Measurements from ENCODE around the gene TEX10.

TEX10 gene

DNA sequence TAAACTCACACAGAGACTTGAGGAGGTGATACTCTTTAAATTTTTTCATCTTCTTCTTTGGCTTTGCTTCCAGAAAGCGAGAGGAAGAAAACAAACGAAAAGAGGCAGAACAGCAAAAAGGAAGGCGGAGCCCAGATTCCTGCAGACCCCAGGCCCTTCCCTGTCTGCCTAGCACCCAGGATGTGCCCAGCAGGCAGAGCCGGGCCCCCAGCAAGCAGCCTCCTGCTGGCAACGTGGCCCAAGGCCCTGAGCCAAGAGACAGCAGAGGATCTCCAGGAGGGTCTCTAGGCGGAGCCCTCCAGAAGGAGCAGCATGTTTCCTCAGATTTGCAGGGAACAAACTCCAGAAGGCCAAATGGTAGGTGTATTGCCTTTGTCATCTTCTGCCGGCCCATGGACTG, 68.5 kb downstream of the TEX10 start:
- DNase-seq (ENCODE audit: low spot score) = no peak

DNA sequence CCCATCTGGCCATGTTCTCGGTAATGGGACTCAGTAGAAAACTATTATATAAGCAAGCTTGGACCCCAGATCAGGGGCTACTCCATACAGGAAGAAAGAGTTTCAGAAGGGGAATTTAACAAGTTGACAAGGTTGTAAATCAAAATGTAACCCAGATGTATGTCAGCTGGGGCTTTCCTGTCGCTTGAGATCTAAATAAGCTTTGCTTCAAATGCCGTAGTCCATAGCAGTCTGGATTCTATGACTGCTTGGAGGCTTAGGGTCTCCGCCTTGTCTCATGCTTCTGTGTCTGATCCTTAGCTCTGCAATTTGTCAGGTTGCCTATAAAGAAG, 70.4 kb downstream of the TEX10 start:
- no peak for DNase-seq (ENCODE audit: low spot score)

- DNase-seq (ENCODE audit: low spot score) = no peak
Measured at GRCh38 chr9:100281676-100282387, 70.9 kb downstream of the TEX10 start.

- no peak for DNase-seq (ENCODE audit: low spot score)
Measured at GRCh38 chr9:100281066-100281465, 71.7 kb downstream of the TEX10 start.

GRCh38 chr9:100277166-100277979, 75.4 kb downstream of the TEX10 start:
- no peak for DNase-seq (ENCODE audit: low spot score)

GRCh38 chr9:100269656-100270055, 83.1 kb downstream of the TEX10 start:
- no peak for DNase-seq (ENCODE audit: low spot score)

DNA sequence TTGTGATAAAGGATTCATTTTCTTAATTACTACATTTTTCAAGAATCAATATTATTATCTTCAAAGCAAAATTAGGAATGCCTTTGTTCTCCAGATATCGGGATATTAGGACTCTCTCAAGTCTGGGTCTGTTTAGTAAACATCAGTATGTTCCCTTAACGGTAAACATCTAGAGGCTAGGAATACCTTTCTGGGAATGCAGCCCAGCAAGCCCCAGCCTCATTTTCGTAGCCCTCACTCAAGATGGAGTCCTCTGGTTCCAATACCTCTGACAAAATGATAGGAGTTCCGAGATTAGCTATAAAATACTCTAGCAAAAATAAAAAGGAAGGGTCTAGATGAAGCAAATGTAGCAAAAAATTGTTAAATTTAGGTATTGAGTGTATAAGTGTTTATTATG, 84.5 kb downstream of the TEX10 start:
- DNase-seq (ENCODE audit: low spot score) = no peak

DNA sequence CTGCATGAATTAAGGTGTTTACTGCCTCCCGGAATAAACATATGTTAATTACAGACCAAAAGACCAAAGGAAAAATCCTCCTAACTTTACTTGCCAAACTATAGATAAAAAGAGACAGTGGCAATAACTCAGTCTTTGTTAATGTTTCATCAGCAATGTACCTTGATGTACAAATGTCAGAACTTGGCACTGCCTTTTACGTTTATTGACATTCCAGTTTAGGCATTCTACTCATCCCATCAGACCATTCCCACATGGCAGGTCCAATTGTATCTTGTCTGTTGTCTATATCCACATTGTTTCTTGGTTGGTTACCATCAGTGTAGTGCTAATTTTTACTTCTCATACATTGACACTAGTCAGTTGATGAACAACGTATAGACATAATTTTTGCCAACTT, 85.5 kb downstream of the TEX10 start:
- DNase-seq (ENCODE audit: low spot score) = no peak

Measured in CD4-positive, alpha-beta T cell treated with Interleukin-2 at 100 ng/mL for 4 hours (primary cell).